WTC11 (cell line): ENCODE data around the gene SELENON.

Experiments used
- CTCF ChIP-seq: fragments of 200-600 bp; IDR thresholded peaks from 2 replicates; pipeline ENCODE4 v1.8.0; 2022; ENCODE audit warnings: antibody characterized with exemption
- GABPB1 ChIP-seq: sonication (generic); formaldehyde crosslinking; IDR thresholded peaks from 2 replicates; pipeline ENCODE4 v1.8.1; 2023; ENCODE audit warnings: mild to moderate bottlenecking, missing genetic modification reagents
- HMGA2 ChIP-seq: fragments of 250-450 bp; sonication (Bioruptor Pico); IDR thresholded peaks from 2 replicates; pipeline ENCODE4 v1.4.0; 2021; ENCODE audit warnings: mild to moderate bottlenecking, moderate library complexity
- HMGXB4 ChIP-seq: sonication (generic); formaldehyde crosslinking; IDR thresholded peaks from 2 replicates; pipeline ENCODE4 v1.8.1; 2023; ENCODE audit warnings: mild to moderate bottlenecking, moderate library complexity, missing genetic modification reagents
- MAX ChIP-seq: sonication (generic); formaldehyde crosslinking; IDR thresholded peaks from 2 replicates; pipeline ENCODE4 v1.8.0; 2022; ENCODE audit warnings: mild to moderate bottlenecking, missing genetic modification reagents
- NFYB ChIP-seq: sonication (generic); formaldehyde crosslinking; conservative IDR thresholded peaks from 2 replicates; pipeline ENCODE4 v1.8.0; 2022; ENCODE audit warnings: low read depth, missing genetic modification reagents
- NR3C1 ChIP-seq: sonication (generic); formaldehyde crosslinking; conservative IDR thresholded peaks from 2 replicates; pipeline ENCODE4 v1.8.1; 2023; ENCODE audit warnings: low read depth, mild to moderate bottlenecking, missing genetic modification reagents
- USF2 ChIP-seq: sonication (generic); formaldehyde crosslinking; IDR thresholded peaks from 2 replicates; pipeline ENCODE4 v1.8.1; 2023; ENCODE audit warnings: mild to moderate bottlenecking, missing genetic modification reagents, moderate library complexity
- ZMAT4 ChIP-seq: fragments of 250-450 bp; sonication (Bioruptor Pico); IDR thresholded peaks from 2 replicates; pipeline ENCODE4 v1.9.0; 2021; ENCODE audit warnings: mild to moderate bottlenecking
- ZNF232 ChIP-seq: sonication (generic); formaldehyde crosslinking; IDR thresholded peaks from 2 replicates; pipeline ENCODE4 v1.8.0; 2022; ENCODE audit warnings: mild to moderate bottlenecking, missing genetic modification reagents

GRCh38 chr1:25805863-25806225 lies 5.9 kb downstream of the SELENON start:
- no peak for TF ChIP-seq CTCF
- TF ChIP-seq HMGXB4: no peak
- no peak for TF ChIP-seq ZMAT4
- TF ChIP-seq USF2 (CRISPR knock-in tag): no peak
- no peak for TF ChIP-seq MAX (CRISPR knock-in tag)
- no peak for TF ChIP-seq NFYB (CRISPR knock-in tag)
- TF ChIP-seq NR3C1 (CRISPR knock-in tag): no peak
- no peak for TF ChIP-seq HMGA2
- TF ChIP-seq ZNF232: no peak
- no peak for TF ChIP-seq GABPB1 (CRISPR knock-in tag)
